CD1c-positive myeloid dendritic cell (primary cell): ENCODE measurements around the gene MEIS1.
"Not testable (repeated sequence)": the region's sequence is repeated elsewhere in the genome, so short reads cannot be mapped to it uniquely, and the experiment has no call there.

Experiments
- DNase-seq: peaks from one replicate; pipeline ENCODE4 v3.0.0-alpha.2; 2016; ENCODE audit errors: extremely low spot score

Gene MEIS1

GRCh38 chr2:66434679-66435548, at the start of gene MEIS1:
Gene MEIS1 (plus strand): TSS chr2:66435125. CDS start chr2:66435857, 732 bp downstream.
- peak; percentile 67 for DNase-seq

- no peak for DNase-seq
Observed at GRCh38 chr2:66387016-66387753, 47.7 kb upstream of the MEIS1 start.

GRCh38 chr2:66389651-66390131, 45.2 kb upstream of the MEIS1 start:
- DNase-seq = no peak

GRCh38 chr2:66390152-66390551, 44.8 kb upstream of the MEIS1 start:
- DNase-seq = no peak

- DNase-seq = no peak
Observed at GRCh38 chr2:66390811-66391210, 44.1 kb upstream of the MEIS1 start.

- DNase-seq = not testable (repeated sequence)
Observed at GRCh38 chr2:66391240-66391639, 43.7 kb upstream of the MEIS1 start.

- no peak for DNase-seq
Observed at GRCh38 chr2:66405473-66405872, 29.5 kb upstream of the MEIS1 start.

GRCh38 chr2:66408905-66409304, 26.0 kb upstream of the MEIS1 start:
- no peak for DNase-seq

- DNase-seq = no peak
Observed at GRCh38 chr2:66412874-66413273, 22.1 kb upstream of the MEIS1 start.

GRCh38 chr2:66414896-66415295, 20.0 kb upstream of the MEIS1 start:
- no peak for DNase-seq

- DNase-seq = no peak
Observed at GRCh38 chr2:66418381-66418780, 16.5 kb upstream of the MEIS1 start.

- no peak for DNase-seq
Observed at GRCh38 chr2:66421612-66422011, 13.3 kb upstream of the MEIS1 start.

- DNase-seq = no peak
Observed at GRCh38 chr2:66423391-66424124, 11.4 kb upstream of the MEIS1 start.

- DNase-seq = no peak
Observed at GRCh38 chr2:66426244-66427111, 8.4 kb upstream of the MEIS1 start.

GRCh38 chr2:66427300-66427699, 7.6 kb upstream of the MEIS1 start:
- DNase-seq = no peak

GRCh38 chr2:66428986-66429612, 5.8 kb upstream of the MEIS1 start:
- peak; percentile 48 for DNase-seq

GRCh38 chr2:66429693-66430504, 5.0 kb upstream of the MEIS1 start:
- no peak for DNase-seq

GRCh38 chr2:66430505-66431273, 4.2 kb upstream of the MEIS1 start:
- no peak for DNase-seq

- no peak for DNase-seq
Observed at GRCh38 chr2:66431274-66431642, 3.7 kb upstream of the MEIS1 start.
